ENCODE data around the gene GOLGA8R.
"Not testable (repeated sequence)": the region's sequence is repeated elsewhere in the genome, so short reads cannot be mapped to it uniquely, and the experiment has no call there.

GOLGA8R gene
- total RNA-seq = 0 to 1.5 (median 0.44) reads per million in 3 experiments

GRCh38 chr15:30414160-30414559 is at the start of gene GOLGA8R:
TSS of gene GOLGA8R (minus strand) at chr15:30414260. CDS start at chr15:30414162, 98 bp downstream.
- not testable (repeated sequence) for DNase-seq

- DNase-seq = not testable (repeated sequence)
Observed at GRCh38 chr15:30463849-30464248, 49.8 kb upstream of the GOLGA8R start.

GRCh38 chr15:30462176-30462575 is 48.1 kb upstream of the GOLGA8R start:
- not testable (repeated sequence) for DNase-seq

- DNase-seq = not testable (repeated sequence)
Observed at GRCh38 chr15:30452702-30453101, 38.6 kb upstream of the GOLGA8R start.

DNA sequence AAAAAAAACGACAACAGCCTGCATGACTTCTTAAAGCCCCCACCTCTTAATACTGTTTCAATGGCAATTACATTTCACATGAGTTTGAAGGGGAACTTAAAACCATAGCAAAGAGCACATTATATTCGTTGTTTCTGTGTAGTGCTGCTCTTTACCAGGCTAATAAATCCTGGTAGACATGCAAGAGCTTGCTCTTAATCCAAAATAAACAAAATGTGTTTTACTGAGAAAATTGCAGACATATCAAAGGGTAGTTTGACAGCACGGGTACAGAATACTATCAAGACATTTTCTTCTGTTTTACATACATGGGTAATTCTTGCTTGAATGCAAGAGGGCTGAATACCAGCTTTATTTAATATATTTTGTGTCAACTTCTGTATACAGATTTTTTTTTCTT is 24.3 kb upstream of the GOLGA8R start:
- not testable (repeated sequence) for DNase-seq

- DNase-seq = not testable (repeated sequence)
Observed at GRCh38 chr15:30435878-30436277, 21.8 kb upstream of the GOLGA8R start.

- not testable (repeated sequence) for DNase-seq
Observed at GRCh38 chr15:30420723-30421122, 6.7 kb upstream of the GOLGA8R start.

GRCh38 chr15:30407636-30408035 is 6.4 kb downstream of the GOLGA8R start:
- DNase-seq = not testable (repeated sequence)

DNA sequence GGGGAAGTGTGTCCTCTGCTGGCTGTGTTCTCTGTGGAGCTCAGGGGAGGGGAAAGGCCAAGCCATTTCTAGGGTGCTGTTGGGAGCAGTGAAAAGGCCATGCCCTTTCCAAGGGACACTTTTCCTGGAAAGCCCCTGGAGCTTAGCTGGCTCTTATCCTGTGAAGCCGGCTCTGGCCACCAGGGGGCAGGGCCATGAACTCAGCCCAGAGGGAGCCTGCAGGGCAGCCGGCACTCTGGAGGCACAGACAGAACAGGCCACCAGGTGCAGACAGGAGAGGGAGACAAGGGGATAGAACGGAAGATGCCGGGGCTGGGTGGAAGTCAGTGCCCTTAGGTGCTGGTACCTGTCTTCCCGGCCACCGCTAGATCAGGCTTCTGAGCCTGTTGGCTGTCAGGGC is 15.1 kb downstream of the GOLGA8R start:
- peak; percentile 31 for DNase-seq

- not testable (repeated sequence) for DNase-seq
Observed at GRCh38 chr15:30393664-30393991, 20.4 kb downstream of the GOLGA8R start.

- not testable (repeated sequence) for DNase-seq
Observed at GRCh38 chr15:30392766-30393663, 21.0 kb downstream of the GOLGA8R start, which contains the start of gene CHRFAM7A. TSS of gene CHRFAM7A (minus strand) at chr15:30393540. CDS start at chr15:30383351, 10,189 bp downstream.

- not testable (repeated sequence) for DNase-seq
Observed at GRCh38 chr15:30386318-30386887, 27.7 kb downstream of the GOLGA8R start.

DNA sequence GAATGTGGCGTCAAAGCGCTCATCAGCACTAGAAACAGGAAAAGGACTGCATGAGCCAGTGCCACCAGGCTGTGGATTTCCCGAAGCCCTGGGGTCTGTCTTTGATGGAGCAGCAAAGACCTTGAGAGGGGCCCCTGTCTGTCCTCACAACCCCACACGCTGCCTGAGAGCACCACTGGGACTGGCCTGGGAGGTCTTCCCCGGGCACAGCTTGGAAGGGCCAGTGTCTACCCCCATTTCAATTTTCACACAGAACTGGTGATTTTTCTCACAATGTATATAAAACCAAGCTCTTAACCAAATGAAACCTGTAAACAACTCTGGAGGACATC is 37.0 kb downstream of the GOLGA8R start:
- not testable (repeated sequence) for DNase-seq

GRCh38 chr15:30376375-30377081 is 37.5 kb downstream of the GOLGA8R start:
- not testable (repeated sequence) for DNase-seq

- not testable (repeated sequence) for DNase-seq
Observed at GRCh38 chr15:30375872-30376271, 38.2 kb downstream of the GOLGA8R start.

DNA sequence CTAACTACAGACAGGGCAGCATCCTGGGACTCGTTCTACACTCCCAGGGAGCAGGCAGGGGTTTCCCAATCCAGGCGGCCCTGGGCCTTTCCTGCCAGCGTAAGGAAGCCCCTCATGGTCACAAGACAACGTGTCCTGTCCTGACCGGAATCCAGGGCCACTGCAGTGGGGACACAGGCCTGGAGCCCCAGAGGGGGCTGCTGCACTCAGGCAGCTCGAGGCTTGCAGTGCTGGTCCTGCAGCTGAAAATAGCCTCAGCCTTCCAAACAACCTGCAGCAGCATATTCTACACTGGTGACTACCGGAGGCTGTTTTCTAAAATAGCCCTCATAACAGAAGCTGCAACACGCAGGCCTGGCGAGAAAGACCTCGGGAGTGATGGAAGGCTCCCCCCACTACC is 39.2 kb downstream of the GOLGA8R start:
- DNase-seq = not testable (repeated sequence)

GRCh38 chr15:30368271-30368670 is 45.8 kb downstream of the GOLGA8R start:
- DNase-seq = not testable (repeated sequence)

DNA sequence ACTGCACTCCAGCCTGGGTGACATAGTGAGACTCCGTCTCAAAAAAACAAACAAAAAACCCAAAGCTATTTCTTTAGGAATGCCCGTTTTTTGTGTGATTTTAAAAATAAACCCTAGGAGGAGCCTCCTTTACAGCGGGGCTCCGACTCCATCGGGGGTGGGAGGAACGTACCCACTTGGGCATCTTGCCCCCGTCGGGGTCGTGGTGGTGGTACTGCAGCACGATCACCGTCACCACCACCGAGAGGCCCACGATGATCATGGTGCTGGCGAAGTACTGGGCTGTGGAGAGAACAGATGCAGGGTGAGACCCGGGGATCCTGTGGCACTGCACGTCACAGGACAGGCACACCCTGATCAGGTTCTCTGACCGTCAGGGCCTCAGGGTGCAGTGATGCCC is 46.8 kb downstream of the GOLGA8R start:
- DNase-seq = not testable (repeated sequence)

GRCh38 chr15:30361404-30361803 is 52.7 kb downstream of the GOLGA8R start:
- not testable (repeated sequence) for DNase-seq

- DNase-seq = not testable (repeated sequence)
Observed at GRCh38 chr15:30360990-30361389, 53.1 kb downstream of the GOLGA8R start.

DNA sequence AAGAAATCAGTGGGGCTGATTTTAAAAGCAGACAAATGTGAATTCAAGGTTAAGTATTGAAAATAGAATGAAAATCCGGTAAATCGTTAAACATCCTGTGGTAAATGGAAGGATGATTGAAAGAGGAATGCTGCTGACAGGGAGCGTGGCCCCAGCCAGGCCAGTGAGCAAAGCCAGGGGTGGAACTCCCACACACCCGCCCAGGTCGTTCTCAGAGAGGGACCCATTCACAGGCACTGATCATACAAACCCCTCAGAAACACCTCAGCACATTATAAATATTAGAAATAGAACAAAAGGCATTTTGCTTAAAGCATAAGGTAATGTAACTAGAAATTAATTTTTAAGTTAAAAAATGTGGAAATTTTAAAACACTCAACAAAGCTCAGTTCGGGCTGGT is 59.0 kb downstream of the GOLGA8R start:
- not testable (repeated sequence) for DNase-seq
